Esophagus squamous epithelium (tissue), 4 donors: ENCODE measurements around the gene HEPACAM.

Experiments used
- CTCF ChIP-seq, 6 experiments: fragments of 450-650 bp in 4 of 6; fragments of 200-600 bp in 2 of 6; sonication (generic) in 2 of 6; IDR thresholded peaks; one replicate each; pipeline ENCODE4 v1.5.1; 2016 to 2019; ENCODE audit warnings: antibody characterized with exemption in 6 of 6, mild to moderate bottlenecking in 4 of 6, moderate library complexity in 4 of 6
- POLR2A ChIP-seq, 4 donors: fragments of 450-650 bp; IDR thresholded peaks; one replicate each; pipeline ENCODE4 v1.6.1; 2017; ENCODE audit warnings: antibody characterized with exemption in 4 of 4, mild to moderate bottlenecking in 4 of 4, moderate library complexity in 3 of 4

GRCh38 chr11:124884869-124885479 lies 50.9 kb downstream of the HEPACAM start:
- no peak for TF ChIP-seq CTCF (IDR thresholded peaks at IDR 0.05)
- TF ChIP-seq POLR2A (IDR thresholded peaks at IDR 0.05) = no peak
